Measurements from ENCODE around the gene ADAMTS16.

ADAMTS16 gene

GRCh38 chr5:5141625-5142525 lies 1.7 kb downstream of the ADAMTS16 start:
- peak in 1 of 3 experiments; percentile 13 for DNase-seq (ENCODE audit: low read depth in 3 of 3)

- DNase-seq (ENCODE audit: low read depth in 3 of 3), result no peak
Measured at GRCh38 chr5:5144441-5144840, 4.3 kb downstream of the ADAMTS16 start.

- no peak for DNase-seq (ENCODE audit: low read depth in 3 of 3)
Measured at GRCh38 chr5:5145651-5146529, 5.8 kb downstream of the ADAMTS16 start.

- DNase-seq (ENCODE audit: low read depth in 3 of 3), result no peak
Measured at GRCh38 chr5:5146530-5147160, 6.5 kb downstream of the ADAMTS16 start.

- DNase-seq (ENCODE audit: low read depth in 3 of 3), result no peak
Measured at GRCh38 chr5:5149154-5149553, 9.0 kb downstream of the ADAMTS16 start.

GRCh38 chr5:5150667-5151066 lies 10.5 kb downstream of the ADAMTS16 start:
- no peak for DNase-seq (ENCODE audit: low read depth in 3 of 3)

GRCh38 chr5:5154733-5155132 lies 14.6 kb downstream of the ADAMTS16 start:
- no peak for DNase-seq (ENCODE audit: low read depth in 3 of 3)

- DNase-seq (ENCODE audit: low read depth in 3 of 3), result no peak
Measured at GRCh38 chr5:5155617-5156016, 15.5 kb downstream of the ADAMTS16 start.

- no peak for DNase-seq (ENCODE audit: low read depth in 3 of 3)
Measured at GRCh38 chr5:5156471-5157082, 16.4 kb downstream of the ADAMTS16 start.

GRCh38 chr5:5158472-5158895 lies 18.4 kb downstream of the ADAMTS16 start:
- DNase-seq (ENCODE audit: low read depth in 3 of 3), result no peak

- no peak for DNase-seq (ENCODE audit: low read depth in 3 of 3)
Measured at GRCh38 chr5:5159282-5160103, 19.4 kb downstream of the ADAMTS16 start.

GRCh38 chr5:5164163-5164562 lies 24.0 kb downstream of the ADAMTS16 start:
- DNase-seq (ENCODE audit: low read depth in 3 of 3), result no peak

GRCh38 chr5:5165541-5166002 lies 25.4 kb downstream of the ADAMTS16 start:
- no peak for DNase-seq (ENCODE audit: low read depth in 3 of 3)

GRCh38 chr5:5169466-5169865 lies 29.3 kb downstream of the ADAMTS16 start:
- no peak for DNase-seq (ENCODE audit: low read depth in 3 of 3)

- no peak for DNase-seq (ENCODE audit: low read depth in 3 of 3)
Measured at GRCh38 chr5:5178136-5178535, 38.0 kb downstream of the ADAMTS16 start.

- DNase-seq (ENCODE audit: low read depth in 3 of 3), result no peak
Measured at GRCh38 chr5:5178580-5178979, 38.5 kb downstream of the ADAMTS16 start.

- DNase-seq (ENCODE audit: low read depth in 3 of 3), result no peak
Measured at GRCh38 chr5:5179079-5179478, 38.9 kb downstream of the ADAMTS16 start.

GRCh38 chr5:5179597-5179996 lies 39.5 kb downstream of the ADAMTS16 start:
- no peak for DNase-seq (ENCODE audit: low read depth in 3 of 3)

GRCh38 chr5:5181650-5182324 lies 41.7 kb downstream of the ADAMTS16 start:
- DNase-seq (ENCODE audit: low read depth in 3 of 3), result no peak
